ENCODE data around the gene DLGAP1. TPM values are rescaled to one million over a fixed set of nuclear protein-coding genes. Genes with fewer than 3 reads are reported as not detected.

Gene DLGAP1
- total RNA-seq, 2 experiments from 2014 or later, result not detected

Small RNAs within 50 kb of the gene (microRNA-seq; reads per million reads assigned to microRNA genes)
- not detected for gene MIR6718
